ENCODE measurements around the gene TRPM1.
A peak's percentile ranks its signal among the peaks of the same experiment; 100 is the strongest.
"Not testable (repeated sequence)": the region's sequence is repeated elsewhere in the genome, so short reads cannot be mapped to it uniquely, and the experiment has no call there.

The TRPM1 gene

GRCh38 chr15:31116423-31117030 lies 15.0 kb upstream of the TRPM1 start:
- no peak for DNase-seq

- DNase-seq, result no peak
These were observed 9.6 kb upstream of the TRPM1 start for GRCh38 chr15:31111091-31111647.

- DNase-seq, result no peak
These were observed 7.3 kb upstream of the TRPM1 start for GRCh38 chr15:31108836-31109235.

GRCh38 chr15:31106495-31107300 lies 5.2 kb upstream of the TRPM1 start:
- peak; percentile 73 for DNase-seq

- no peak for DNase-seq
These were observed 2.5 kb upstream of the TRPM1 start for GRCh38 chr15:31104003-31104402.

- DNase-seq, result no peak
These were observed 1.1 kb upstream of the TRPM1 start for GRCh38 chr15:31102374-31103342.

- no peak for DNase-seq
These were observed 455 bp upstream of the TRPM1 start for GRCh38 chr15:31102039-31102321.

GRCh38 chr15:31100738-31101137 lies 787 bp downstream of the TRPM1 start:
- no peak for DNase-seq

- DNase-seq, result no peak
These were observed 2.4 kb downstream of the TRPM1 start for GRCh38 chr15:31098953-31099740.

- DNase-seq, result no peak
These were observed 3.0 kb downstream of the TRPM1 start for GRCh38 chr15:31098491-31098917.

GRCh38 chr15:31096563-31096962 lies 5.0 kb downstream of the TRPM1 start:
- no peak for DNase-seq

GRCh38 chr15:31091481-31091880 lies 10.0 kb downstream of the TRPM1 start:
- no peak for DNase-seq

GRCh38 chr15:31090766-31091165 lies 10.8 kb downstream of the TRPM1 start:
- no peak for DNase-seq

GRCh38 chr15:31089368-31090047 lies 12.0 kb downstream of the TRPM1 start:
- DNase-seq, result no peak

GRCh38 chr15:31088672-31089367 lies 12.7 kb downstream of the TRPM1 start:
- no peak for DNase-seq

GRCh38 chr15:31088041-31088440 lies 13.5 kb downstream of the TRPM1 start:
- not testable (repeated sequence) for DNase-seq

- DNase-seq, result no peak
These were observed 15.2 kb downstream of the TRPM1 start for GRCh38 chr15:31086344-31086743.

GRCh38 chr15:31085359-31085758 lies 16.2 kb downstream of the TRPM1 start:
- DNase-seq, result no peak

GRCh38 chr15:31084176-31084575 lies 17.3 kb downstream of the TRPM1 start:
- DNase-seq, result no peak

- no peak for DNase-seq
These were observed 18.1 kb downstream of the TRPM1 start for GRCh38 chr15:31083370-31083780.

- no peak for DNase-seq
These were observed 18.7 kb downstream of the TRPM1 start for GRCh38 chr15:31082771-31083369.
